UCSD-AML1 (cell line): Measurements from ENCODE around the gene CELF4.

Experiments used
- DNase-seq: peaks from one replicate; lab custom pipeline; 2025; ENCODE audit not compliant: unreplicated experiment; lab: John Stamatoyannopoulos, UW

Gene CELF4

DNA sequence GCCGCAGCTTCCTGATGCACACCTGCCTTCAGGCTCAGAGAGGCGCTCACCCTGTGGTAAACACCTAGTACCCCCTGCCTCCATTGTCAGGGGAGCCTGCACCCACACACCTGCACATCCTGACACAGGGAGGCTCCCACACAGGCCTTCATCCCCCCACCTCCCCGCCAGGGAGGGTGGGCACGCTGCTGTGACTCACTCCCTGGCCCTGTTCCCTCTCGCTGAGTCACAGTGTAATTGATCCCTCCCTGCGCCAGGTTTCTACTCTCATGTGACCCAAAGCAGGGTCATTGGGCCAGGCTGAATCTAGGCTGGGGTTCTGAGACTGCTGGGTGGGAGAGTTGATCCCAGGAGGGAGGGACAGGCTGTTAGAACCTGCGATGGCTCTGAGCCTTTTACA lies 8.5 kb upstream of the CELF4 start:
- DNase-seq: no peak

DNA sequence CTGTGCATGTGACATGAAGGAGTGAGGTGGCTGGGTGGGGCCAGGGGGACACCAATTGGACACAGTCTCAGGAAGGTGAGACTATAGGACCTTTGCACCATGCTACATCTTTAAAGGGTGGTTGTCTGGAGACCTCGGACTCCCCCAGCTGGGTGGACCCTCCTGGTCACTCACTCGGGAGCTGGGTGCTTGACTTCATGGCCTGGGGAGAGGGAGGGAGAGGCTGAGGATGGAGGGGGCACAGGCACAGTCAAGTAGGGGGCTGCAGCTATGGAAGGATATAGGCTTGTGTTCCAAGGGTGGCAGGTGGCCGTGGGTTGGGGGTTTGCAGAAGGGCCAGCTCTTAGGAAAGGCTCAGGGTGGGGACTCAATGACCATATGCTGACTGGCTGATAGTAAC lies 7.1 kb upstream of the CELF4 start:
- DNase-seq: no peak

- DNase-seq: no peak
Measured at GRCh38 chr18:37571266-37571665, 5.7 kb upstream of the CELF4 start.

DNA sequence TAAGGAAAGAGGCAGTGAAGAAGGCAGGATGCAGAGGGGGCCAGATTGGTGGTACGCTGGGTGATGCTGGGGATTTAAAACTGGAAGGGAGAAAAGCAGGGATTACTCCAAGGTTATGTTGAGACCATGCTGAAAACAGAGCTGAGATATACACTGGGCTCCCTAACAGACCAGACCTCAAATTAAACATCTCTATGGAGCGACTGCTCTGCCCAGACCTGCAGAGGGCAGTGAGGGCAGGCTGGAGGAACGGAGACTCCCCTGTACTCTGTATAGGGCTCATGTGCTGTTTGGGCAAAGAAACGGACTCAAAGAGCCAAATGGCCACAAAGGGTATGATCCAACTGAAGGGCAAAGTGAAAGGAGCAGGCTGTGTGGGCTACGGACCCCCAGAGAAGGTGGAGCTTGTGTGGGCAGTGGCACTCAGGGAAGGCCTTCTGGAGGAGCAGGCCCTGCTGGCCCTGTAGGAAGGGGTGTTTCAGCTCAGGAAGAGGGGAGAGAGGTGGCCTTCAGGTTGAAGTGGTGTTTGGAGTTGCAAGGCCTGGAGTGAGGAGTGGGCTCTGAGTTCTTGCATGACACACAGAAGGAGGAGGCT lies 4.8 kb upstream of the CELF4 start:
- DNase-seq: no peak

DNA sequence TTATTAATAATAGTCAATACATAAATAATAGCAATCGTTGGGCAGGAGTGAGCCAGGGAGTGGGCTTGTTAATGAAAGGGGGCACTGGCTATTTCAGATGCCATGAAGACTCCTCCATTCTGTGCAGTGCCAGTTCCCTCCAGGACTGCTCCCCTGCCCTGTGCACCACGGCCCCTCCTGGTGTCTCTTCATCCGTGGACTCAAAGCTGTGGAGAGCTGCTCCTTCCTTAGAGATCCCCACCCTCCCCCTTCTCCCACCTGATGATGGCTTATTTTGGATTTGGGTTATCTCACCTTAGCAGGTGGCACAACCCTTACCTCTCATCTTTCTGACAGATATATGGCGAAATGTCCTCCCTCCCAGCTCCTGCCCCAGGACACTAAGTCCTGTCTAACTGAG lies 3.1 kb upstream of the CELF4 start:
- DNase-seq: no peak

DNA sequence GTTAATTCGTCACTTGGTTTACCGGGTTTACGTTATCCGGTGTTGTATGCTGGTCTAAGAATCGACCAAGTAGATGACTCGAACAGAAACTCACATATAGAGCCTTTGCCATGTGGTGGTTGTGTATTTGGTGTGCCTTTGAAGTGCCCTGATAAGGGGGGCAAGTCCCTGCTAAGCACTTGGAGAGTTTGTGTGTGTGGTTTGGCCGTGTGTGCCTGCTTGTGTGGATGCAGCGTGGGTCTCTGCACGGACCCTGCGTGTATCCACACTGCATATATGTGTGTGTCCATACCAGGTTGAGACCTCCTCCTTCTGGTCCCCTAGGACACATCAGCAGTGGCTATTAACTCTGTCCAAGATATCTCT lies 2.4 kb upstream of the CELF4 start:
- no peak for DNase-seq

- DNase-seq: no peak
Measured at GRCh38 chr18:37567061-37567993, 1.7 kb upstream of the CELF4 start.

GRCh38 chr18:37566479-37567060 lies 972 bp upstream of the CELF4 start:
- no peak for DNase-seq

- no peak for DNase-seq
Measured at GRCh38 chr18:37565977-37566478, 430 bp upstream of the CELF4 start.

GRCh38 chr18:37564711-37565100 lies 892 bp downstream of the CELF4 start:
- DNase-seq: no peak

DNA sequence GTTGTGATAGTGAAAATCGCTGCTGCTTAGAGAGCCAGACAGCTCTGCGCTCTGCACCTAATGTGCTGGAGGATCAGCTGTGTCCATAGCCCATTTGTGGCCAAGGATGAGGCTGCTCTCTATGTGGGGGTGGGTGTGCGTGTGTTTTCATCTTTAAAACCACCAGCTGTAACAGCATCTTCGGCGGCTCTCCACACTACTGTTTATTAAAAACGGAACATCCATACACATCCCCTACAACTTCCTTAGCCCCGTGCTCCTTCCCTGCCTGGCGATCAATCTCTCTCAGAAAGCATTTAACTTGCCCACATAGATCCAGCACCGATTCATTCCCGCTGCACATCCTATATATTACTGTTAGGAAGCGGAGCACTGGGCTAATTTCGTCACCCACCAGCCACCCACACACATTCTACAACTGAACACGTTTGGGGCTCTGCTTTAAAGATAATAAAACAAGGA lies 1.6 kb downstream of the CELF4 start:
- DNase-seq: no peak

DNA sequence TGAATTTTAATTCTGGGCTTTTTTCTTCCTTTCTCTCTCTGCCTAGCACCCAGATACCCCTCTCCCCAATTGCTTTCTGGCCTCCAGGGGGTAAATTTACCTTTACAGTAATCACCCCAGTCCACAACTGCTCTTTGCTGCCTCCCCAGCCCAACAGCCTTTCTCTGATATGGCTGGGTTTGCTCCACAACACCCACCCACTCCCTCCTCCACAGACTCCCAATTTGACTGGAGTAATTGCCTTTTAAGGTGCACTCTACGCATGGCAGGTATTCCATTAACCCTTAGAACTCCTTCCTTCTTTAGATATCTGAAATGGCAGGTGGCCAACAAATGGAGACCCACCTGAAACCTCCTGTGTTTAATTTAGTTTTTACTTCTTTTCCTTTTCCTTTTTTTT lies 3.6 kb downstream of the CELF4 start:
- DNase-seq: no peak

GRCh38 chr18:37560003-37560402 lies 5.6 kb downstream of the CELF4 start:
- DNase-seq: no peak

DNA sequence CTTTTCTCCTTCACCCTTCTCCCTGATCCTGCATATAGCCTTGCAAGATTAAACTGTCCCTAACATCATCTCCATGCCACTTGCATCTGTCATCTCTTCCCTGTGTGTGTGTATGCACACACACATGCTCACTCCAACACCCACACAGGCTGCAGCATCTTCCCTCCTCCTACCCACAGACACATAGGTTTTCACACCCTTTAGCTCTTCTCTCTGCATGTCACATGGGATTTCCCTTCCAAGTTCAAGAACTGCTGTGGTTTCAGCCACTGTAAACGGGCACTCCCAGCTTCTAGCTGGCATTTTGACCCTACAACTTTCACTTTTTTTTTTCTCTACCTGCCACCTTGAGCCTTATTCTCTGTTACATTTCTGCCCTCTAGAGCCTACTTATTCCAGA lies 6.4 kb downstream of the CELF4 start:
- no peak for DNase-seq

DNA sequence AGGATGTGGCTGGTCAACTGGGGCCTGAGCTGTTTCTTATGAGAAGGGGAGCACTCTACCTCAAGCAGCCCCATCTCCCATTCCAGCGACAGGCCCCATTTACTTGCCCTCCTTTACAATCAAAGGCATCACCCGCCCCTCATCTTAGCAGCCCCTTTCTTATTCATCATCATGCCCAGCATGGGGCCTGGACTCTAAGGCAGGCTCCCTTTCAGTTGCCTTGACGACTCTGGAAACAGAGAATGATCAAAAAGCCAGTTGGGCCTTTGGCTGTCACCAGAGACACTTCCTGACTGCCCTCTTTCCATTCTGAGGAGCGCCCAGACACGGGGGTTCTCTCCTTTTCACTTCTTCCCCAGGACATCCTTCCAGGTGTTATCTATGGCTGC lies 11.2 kb downstream of the CELF4 start:
- no peak for DNase-seq

DNA sequence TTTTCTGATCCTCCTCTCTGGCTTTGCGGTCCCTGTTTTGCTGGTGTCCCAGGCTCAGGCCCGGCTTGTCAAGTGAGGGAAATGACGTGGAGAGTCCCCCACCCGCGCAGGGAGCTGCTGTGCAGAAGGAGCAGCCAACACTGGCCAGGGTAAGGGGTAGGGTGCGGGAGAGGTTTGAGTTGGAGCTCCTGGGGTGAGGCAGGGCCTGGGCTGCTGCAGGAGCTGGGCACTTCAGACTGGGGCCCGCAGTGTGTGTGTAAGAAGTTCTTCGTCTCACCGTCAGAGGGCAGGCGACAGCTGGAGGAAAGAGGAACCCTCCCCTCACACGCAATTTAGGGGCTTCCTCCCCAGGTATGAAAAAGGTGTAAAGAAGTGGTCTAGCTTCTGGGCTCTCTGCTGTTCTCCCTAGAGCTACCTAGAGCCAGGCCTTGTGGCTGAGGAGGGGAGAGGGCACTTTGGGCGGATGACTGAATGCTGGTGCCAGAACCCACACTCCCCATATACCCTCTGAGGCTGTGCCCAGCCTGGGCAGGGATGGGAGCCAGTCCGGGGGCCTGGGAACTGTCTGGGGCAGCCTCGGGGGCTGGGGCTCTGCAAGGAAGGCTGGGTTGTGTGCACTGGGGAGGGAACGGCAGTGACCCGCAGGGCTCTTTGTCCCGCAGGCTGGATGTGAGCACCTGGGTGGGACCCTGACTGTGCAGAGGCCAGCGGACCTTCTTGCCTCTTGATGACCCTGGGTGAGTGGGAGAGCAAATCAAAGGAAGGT lies 11.8 kb downstream of the CELF4 start:
- no peak for DNase-seq

GRCh38 chr18:37552286-37552685 lies 13.3 kb downstream of the CELF4 start:
- no peak for DNase-seq

- DNase-seq: no peak
Measured at GRCh38 chr18:37551846-37552245, 13.8 kb downstream of the CELF4 start.

- DNase-seq: no peak
Measured at GRCh38 chr18:37551249-37551648, 14.3 kb downstream of the CELF4 start.

- no peak for DNase-seq
Measured at GRCh38 chr18:37550118-37550875, 15.3 kb downstream of the CELF4 start.
